ENCODE measurements around the gene PPP1R16B.
"Not testable (repeated sequence)": the region's sequence is repeated elsewhere in the genome, so short reads cannot be mapped to it uniquely, and the experiment has no call there.

PPP1R16B gene

GRCh38 chr20:38939686-38940085, 134.2 kb downstream of the PPP1R16B start:
- DNase-seq = no peak

GRCh38 chr20:38940644-38941043, 135.1 kb downstream of the PPP1R16B start:
- DNase-seq = no peak

DNA sequence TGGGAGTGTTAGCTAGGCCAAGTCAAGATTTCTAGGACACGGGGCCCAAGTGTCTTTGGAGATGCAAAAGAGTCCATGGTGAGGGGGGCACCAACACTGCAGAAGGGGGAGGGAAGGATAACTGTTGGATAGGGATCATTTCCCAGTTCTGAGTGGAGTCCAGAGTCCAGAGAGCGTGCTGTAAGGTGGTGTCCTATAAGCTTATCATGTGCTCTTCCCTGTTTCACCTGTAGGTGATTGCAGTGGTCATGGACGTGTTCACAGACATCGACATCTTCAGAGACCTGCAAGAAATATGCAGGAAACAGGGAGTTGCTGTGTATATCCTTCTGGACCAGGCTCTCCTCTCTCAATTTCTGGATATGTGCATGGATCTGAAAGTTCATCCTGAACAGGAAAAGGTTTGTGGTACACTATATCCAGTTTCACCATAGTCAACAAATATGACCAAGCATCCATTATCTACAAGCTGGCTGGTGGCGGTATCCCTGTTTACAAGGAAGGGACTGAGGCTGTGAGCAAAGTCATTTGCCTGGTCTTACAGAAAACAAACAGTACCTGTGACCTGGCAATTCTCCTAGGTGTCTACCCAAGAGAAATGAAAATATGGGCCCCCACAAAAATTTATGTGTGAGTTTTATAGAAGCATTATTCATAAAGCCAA, 136.4 kb downstream of the PPP1R16B start:
- DNase-seq = no peak

GRCh38 chr20:38945012-38945411, 139.5 kb downstream of the PPP1R16B start:
- DNase-seq = no peak

DNA sequence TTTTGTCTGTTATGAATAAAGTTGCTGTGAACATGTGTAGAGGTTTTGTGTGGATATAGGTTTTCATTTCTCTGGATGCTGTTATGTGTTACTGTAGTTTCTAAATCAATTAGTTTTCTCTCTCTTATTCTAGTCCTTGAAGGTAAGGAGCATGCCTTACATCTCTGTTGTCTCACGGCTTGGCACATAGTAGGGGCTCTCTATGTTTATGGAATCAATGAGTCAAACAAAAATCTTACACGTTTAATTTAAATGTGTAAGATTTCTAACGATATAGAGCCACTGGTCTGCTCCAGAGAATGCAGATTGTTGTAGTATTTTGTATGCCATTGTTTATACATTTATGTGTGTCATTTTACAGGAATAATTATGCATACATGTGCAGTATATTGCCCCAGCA, 141.3 kb downstream of the PPP1R16B start:
- DNase-seq = no peak

DNA sequence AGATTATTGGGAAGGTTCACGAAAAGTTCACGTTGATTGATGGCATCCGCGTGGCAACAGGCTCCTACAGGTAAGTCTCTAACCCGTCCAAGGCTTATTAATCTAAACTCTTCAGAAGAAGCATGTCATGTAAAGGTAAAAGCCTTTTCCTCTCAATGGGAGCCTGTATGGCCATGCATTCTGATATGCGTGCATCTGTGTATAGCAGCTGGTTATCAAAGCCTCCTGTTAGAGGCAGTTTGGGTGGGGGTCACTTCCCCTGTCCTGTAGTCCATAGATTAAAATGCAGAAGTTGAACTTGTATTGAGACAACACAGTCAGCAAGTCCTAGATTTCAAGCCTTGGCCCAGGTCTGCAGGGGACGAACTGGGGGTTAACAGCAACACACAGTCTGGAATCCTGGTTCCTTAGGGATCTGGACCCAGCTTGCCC, 142.4 kb downstream of the PPP1R16B start:
- DNase-seq = no peak

DNA sequence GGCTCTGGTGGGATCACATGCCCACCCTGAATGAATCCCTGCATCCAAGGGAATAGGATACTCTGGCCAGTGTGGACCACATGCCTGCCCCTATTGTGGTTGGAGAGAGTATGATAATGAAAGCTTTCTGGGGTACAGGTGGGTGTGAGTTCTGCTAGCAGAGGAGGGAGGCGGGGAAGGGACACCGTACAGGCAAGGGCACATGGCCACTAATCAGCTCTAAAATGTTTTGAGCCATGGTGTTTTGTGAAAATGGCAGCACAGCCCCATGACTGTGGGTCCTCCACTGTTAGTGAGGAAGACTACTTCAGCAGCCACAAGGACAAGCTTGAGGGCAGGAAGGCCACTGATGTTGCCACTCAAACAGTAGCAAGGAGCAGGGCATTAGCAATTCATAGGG, 144.8 kb downstream of the PPP1R16B start:
- no peak for DNase-seq

DNA sequence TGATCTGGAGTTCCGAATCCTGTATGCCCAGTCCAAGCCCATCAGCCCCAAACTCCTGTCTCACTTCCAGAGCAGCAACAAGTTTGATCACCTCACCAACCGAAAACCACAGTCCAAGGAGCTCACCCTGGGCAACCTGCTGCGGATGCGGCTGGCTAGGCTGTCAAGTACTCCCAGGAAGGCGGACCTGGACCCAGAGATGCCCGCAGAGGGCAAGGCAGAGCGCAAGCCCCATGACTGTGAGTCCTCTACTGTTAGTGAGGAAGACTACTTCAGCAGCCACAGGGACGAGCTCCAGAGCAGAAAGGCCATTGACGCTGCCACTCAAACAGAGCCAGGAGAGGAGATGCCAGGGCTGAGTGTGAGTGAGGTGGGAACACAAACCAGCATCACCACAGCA, 146.1 kb downstream of the PPP1R16B start:
- no peak for DNase-seq

- DNase-seq = no peak
Observed at GRCh38 chr20:38952153-38952552, 146.7 kb downstream of the PPP1R16B start.

DNA sequence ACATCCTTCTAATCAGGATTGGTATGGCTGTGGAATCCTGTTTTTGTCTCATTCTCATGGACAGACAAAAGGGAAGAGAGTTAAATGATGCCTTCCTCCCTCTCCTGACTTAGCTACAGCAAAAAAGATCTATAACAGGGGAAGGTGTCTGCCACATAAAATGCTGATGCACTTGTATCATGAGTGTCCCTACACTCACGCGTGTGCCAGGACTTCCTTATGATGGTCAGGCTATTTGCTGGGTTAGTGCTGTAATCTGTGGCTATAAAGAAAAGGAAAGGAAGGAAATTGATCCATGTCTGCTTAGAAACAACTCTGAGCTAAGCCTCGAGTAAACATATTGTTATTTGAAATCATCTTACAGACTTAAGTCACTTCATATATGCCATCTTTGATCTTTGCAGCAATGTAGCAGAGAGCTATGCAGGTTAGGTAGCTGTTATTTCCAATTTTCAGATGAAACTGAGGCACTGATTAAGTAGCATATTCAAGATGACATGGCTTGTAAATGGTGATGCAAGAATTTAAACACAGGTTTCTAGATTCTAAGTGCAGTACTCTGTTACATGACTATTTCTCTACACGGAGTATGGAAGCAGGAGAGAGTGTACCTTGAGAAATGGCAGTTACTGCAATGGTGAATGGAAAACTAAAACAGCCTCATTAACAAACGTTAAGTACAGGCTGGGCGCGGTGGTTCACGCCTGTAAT, 148.3 kb downstream of the PPP1R16B start:
- DNase-seq = no peak

DNA sequence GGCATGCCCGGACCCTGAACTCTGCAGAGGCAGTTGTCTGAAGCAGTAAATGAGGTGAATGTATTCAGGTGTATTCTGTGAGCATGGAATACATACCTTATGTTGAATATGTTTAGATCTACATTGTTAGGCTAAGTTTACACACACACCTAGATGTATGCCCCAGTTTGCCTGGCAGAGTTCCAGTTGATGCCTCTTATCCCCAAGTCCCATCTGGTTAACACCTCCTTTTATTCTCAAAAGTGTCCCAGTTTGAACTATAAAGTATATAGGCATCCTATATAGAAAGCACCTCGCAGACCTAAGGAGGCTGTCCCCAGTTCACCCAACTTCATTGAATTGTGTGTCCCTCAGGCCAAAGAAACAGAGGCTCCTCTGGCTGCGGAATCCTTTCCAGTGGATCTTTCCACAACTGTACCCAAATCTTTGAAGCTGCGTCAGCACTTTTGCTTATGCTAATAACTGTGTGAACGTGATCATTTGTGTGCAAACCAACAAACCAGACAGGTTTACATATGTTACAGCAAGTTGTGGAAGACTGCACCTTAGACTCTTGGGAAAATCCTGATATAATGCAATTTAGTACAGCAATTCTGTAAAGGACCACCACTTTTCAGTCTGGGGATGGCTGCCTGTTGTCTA, 151.9 kb downstream of the PPP1R16B start:
- DNase-seq = no peak

DNA sequence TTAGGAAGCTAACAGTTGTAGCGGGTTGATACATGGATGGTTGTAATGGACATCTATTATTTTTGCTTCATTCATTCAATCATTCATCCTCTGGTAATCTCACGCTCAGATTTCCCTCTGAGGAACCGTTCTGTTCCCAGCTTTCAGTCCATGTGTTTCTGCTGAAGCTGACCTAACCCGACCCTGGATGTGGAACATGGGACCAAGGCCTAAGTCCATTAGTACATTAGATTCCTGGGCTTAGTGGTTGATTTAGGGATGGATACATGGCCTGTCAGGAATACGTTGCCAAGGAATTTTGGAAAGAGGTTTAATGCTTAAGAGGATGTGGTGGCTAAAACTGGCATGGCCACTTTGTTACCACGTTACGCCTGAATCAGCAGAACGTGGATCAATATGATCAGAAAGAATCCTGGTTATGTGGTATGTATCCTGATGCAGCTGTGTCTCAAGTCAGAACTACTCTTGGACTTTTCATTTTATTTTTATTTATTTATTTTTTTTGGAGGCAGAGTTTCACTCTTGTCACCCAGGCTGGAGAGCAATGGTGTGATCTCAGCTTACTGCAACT, 152.5 kb downstream of the PPP1R16B start:
- no peak for DNase-seq

DNA sequence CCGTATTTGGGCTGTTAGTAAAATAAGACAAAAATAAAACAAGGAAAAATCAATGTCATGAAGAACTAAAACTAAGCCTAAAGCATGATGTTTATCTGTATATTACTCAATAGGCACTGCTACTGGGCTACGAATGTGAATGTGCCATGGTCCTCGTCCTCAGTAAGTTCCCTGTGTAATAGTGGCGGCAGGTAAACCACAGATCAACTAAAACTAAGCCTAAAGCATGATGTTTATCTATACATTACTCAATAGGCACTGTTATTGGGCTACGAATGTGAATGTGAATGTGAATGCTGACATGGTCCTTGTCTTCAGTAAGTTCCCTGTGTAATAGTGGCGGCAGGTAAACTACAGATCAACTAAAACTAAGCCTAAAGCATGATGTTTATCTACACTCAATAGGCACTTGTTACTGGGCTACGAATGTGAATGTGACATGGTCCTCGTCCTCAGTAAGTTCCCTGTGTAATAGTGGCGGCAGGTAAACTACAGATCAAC, 154.7 kb downstream of the PPP1R16B start:
- not testable (repeated sequence) for DNase-seq

DNA sequence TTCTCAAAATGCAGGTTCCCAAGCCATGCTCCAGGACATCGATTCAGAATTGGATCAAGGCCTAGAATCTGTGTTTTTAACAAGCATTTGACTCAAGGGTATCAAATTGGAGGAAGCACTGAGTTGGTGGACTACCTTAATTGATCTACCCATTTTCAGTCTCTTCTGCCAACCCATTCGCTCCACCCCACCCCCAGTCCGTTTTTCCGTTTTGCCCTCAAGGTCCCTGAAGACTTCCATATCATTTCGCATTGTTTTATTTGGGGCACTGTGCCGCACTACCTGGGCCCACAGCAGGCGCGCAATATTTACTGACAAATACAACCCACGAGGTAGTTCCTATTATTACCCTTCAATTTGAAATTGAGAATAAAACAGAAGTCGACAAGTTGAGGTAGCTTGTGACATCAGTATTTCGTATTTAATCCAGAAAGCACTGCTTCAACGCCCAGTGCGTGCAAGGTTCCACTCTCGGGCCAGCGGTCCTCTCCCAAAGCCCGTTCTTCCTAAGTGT, 156.1 kb downstream of the PPP1R16B start:
- DNase-seq = peak; percentile 55

DNA sequence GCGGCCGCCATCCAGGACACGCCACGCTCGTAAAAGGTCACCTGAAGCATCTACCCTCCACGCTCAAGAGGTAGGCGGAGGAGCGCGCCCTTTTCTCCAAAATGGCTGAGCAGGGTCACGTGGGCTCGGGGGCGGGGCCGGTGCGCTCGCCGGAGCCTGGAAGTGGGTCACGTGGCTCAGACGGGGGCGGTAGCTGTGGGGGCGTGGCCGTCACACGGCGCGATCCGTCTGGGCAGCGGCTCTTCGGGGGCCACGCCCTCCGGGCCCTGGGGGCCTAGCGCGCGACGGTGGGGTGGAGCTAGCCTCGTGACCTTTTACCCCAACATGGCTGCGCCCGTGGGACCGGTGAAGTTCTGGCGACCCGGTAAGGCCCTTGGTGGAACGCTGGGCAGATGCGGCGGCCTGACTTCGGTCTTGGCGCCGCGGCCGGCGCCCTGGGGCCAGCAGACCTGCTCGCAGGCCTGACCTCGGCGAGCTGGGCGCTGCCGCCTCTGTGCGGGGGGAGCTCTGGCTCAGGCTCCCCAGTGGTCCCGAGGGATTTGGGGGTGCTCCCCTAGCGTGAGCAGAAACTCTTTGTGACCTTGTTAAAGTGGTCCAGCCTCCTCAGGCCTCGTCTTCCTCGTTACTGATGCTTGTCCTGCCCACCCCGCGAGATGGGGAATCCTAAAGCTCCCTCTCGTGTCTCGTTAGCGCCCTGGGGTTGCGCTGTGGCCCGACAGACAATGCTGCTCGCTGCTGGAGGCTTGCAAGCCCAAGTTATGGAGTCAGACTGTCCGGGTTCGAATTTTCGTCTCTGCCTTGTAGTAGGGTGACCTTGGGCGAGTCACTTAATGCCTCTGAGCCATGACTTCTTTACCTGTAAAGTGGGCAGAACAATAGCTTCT, 156.8 kb downstream of the PPP1R16B start, which contains the start of gene DHX35:
Gene DHX35, plus strand, starts transcription at position 301 of the 884 bp plus-strand sequence. Its CDS starts 24 bp downstream, at position 325.
- peak; percentile 99 for DNase-seq

- DNase-seq = no peak
Observed at GRCh38 chr20:38962928-38963401, 157.5 kb downstream of the PPP1R16B start.

- no peak for DNase-seq
Observed at GRCh38 chr20:38963745-38964144, 158.2 kb downstream of the PPP1R16B start.

- DNase-seq = no peak
Observed at GRCh38 chr20:38965264-38965663, 159.8 kb downstream of the PPP1R16B start.

- DNase-seq = no peak
Observed at GRCh38 chr20:38968090-38968489, 162.6 kb downstream of the PPP1R16B start.

DNA sequence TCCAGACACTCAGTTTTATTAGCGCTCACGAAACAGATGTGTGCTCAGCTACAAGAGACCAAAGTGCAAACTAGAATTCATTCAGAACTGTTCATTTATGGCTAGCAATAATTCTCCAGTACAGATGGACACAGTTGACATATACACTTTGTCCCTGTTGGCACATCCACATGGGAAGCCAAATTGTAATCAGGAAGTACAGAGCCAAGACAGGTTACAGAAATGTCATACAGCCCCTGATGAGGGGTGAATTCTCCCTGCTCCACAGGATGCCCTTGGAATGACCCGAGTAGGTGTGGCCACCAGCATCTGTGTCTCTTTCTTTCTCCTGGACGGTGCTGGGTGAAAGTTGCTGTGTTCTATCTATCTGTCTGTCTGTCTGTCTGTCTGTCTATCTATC, 164.2 kb downstream of the PPP1R16B start:
- no peak for DNase-seq

DNA sequence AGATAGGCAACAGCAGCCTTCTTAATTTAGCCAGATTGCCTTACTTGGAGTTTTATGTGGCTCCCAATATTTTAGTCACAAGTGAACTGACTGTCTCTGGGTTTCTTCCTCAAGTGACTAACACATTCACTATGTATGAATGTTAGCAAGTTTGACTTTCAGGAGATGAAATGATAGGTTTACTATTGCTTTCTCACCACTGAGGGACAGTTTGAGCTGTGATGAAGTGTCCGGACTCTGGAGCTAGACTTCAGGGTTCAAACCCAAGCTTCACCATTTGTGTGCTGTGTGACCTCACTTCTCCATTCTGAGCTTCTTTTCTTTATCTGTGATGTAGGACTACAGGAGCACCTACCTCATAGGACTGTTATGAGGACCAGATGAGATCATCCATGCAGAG, 164.8 kb downstream of the PPP1R16B start:
- no peak for DNase-seq
